OCI-LY1 (cell line): ENCODE data around the gene GPR15.

ENCODE experiments used
- EZH2 ChIP-seq: fragments of 200-600 bp; sonication (generic), shearing (Covaris generic); IDR thresholded peaks from 2 replicates; pipeline ENCODE4 v1.8.0; 2017; ENCODE audit warnings: borderline replicate concordance, mixed run types, mild to moderate bottlenecking, antibody characterized with exemption, low read length, moderate library complexity, mixed read lengths
- TF ChIP-seq, protein P1 (sequence below): fragments of 200-600 bp; sonication (generic), shearing (Covaris generic); IDR thresholded peaks from 2 replicates; pipeline ENCODE4 v1.5.1; 2017; ENCODE audit warnings: mild to moderate bottlenecking, antibody characterized with exemption, low read length, moderate library complexity, mixed read lengths

DNA sequence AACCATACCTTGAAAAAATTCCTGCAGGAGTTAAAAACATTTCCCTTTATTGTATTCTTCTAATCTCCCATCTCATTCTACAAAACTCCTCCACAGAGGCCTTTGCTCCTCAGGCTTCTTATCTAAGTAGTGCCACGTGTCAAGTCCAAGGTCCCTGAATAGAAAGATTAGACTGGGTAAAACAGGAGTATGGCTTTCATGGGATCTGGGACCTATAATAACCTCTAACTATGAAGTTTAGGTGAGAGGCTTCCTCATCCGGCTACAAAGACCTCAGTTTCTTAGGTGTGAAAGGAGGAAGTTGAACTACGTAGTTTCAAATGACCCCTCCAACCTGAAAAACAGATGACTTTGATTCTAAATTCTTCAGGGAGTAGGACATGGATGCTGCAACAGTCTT, 20.0 kb downstream of the GPR15 start:
- TF ChIP-seq, protein P1, sequence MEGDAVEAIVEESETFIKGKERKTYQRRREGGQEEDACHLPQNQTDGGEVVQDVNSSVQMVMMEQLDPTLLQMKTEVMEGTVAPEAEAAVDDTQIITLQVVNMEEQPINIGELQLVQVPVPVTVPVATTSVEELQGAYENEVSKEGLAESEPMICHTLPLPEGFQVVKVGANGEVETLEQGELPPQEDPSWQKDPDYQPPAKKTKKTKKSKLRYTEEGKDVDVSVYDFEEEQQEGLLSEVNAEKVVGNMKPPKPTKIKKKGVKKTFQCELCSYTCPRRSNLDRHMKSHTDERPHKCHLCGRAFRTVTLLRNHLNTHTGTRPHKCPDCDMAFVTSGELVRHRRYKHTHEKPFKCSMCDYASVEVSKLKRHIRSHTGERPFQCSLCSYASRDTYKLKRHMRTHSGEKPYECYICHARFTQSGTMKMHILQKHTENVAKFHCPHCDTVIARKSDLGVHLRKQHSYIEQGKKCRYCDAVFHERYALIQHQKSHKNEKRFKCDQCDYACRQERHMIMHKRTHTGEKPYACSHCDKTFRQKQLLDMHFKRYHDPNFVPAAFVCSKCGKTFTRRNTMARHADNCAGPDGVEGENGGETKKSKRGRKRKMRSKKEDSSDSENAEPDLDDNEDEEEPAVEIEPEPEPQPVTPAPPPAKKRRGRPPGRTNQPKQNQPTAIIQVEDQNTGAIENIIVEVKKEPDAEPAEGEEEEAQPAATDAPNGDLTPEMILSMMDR: no peak
- TF ChIP-seq EZH2: no peak
